Hindlimb muscle (tissue), 1 donor: Measurements from ENCODE around the gene MRPL2. TPM values are rescaled to one million over a fixed set of nuclear protein-coding genes. Genes with fewer than 3 reads are reported as not detected.
"Not testable (repeated sequence)": the region's sequence is repeated elsewhere in the genome, so short reads cannot be mapped to it uniquely, and the experiment has no call there.

Source experiments
- DNase-seq: peaks from one replicate; pipeline ENCODE4 v3.0.0-alpha.2; 2013
- polyA plus RNA-seq: library from polyadenylated mRNA; unstranded; fragments of 120-200 nt; gene quantifications from one replicate; pipeline ENCODE4 v1.2.1, GENCODE V29; 2013; ENCODE audit not compliant: insufficient read length

Gene MRPL2
- polyA plus RNA-seq, 1 donor, result 45.6 TPM

- no peak for DNase-seq
Observed at GRCh38 chr6:43052225-43052841, 6.9 kb downstream of the MRPL2 start.

DNA sequence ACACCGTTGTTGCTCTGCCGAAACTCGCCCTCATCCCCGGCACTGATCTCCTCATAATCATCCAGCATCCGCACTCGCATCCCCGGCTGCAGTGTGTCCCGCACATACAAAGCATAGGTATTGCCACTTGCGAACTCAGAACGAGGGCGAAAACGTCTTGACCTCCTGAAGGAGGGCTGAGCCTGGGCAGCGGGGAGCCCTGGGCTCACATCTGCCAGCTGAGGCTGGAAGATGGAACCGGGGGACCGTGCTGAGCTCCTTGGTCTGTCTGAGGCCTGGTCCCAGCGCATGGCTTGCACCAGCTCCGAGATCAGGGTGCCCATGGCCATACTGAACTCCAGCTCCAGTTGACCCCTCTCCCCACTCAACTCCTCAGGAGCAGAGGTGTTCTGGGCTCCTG is 8.3 kb downstream of the MRPL2 start:
- DNase-seq, result no peak

GRCh38 chr6:43047998-43048397 is 11.2 kb downstream of the MRPL2 start:
- no peak for DNase-seq

GRCh38 chr6:43045371-43045930 is 13.8 kb downstream of the MRPL2 start:
- no peak for DNase-seq

- no peak for DNase-seq
Observed at GRCh38 chr6:43043310-43043709, 15.9 kb downstream of the MRPL2 start.

DNA sequence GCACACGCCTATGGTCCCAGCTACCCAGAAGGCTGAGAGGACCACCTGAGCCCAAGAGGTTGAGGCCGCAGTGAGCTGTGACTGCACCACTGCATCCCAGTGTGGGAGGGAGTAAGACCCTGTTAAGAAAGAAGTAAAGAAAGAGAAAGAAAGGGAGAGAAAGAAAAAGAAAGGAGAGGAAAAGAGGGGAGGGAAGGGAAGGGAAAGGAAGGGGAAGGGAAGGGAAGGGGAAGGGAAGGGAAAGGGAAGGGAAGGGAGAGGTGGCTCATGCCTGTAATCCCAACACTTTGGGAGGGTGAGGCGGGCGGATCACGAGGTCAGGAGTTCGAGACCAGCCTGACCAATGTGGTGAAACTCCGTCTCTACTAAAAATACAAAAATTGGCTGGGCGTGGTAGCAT is 17.8 kb downstream of the MRPL2 start:
- not testable (repeated sequence) for DNase-seq

DNA sequence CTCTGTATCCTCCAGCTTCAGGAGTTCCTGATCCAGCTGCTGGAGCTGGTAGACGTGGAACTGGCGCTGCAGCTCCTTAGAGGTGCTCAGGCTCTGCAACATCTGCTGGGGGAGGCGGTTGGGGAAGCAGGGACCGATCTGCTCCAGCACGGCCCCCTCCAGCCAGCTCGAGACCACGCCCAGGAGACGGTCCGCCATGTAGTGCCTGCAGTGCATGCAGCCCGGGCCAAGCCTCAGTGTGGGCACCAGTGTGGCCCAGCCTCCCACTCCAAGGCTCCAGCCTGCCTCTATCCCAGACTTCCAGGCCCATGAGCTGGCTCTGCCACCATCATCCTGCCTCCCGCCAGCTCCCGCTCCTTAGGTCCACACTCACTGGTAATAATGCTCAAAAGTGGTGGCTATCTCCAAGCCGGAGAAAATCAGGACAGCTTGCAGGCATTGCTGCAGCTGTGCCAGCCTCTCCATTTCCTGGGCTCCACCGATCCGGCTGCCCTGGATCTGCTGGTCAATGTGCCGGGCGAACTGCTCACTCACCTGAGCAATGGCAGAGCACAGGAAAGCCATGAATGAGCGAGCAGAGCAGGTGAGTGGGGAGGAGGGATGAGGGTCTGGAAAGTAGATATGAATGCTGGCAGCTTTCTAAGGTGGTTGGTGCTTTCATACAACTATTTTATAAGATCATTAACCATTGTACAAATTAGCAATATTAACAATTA is 18.5 kb downstream of the MRPL2 start:
- no peak for DNase-seq

DNA sequence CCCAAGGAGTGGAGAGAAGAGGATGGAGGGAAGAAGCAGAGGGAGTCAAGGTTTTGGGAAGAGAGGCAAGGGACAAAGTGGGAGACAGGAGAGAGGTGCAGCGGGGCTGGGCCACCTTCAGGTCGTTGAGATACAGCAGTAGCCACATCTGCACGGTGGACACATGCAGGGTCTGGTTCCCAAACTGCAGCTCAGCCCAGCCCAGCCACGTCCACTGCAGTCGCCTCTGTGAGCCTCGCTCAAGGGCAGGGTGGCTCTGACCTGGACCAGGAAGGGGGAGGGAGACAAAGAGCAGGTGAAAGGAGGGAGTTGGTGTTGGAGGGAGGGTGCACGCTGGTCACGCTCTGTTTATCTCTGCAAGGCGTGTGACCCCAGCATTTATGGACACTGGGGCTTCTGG is 20.5 kb downstream of the MRPL2 start:
- no peak for DNase-seq

GRCh38 chr6:43037706-43038105 is 21.5 kb downstream of the MRPL2 start:
- no peak for DNase-seq

- no peak for DNase-seq
Observed at GRCh38 chr6:43037197-43037596, 22.0 kb downstream of the MRPL2 start.

- no peak for DNase-seq
Observed at GRCh38 chr6:43036712-43037111, 22.5 kb downstream of the MRPL2 start.

DNA sequence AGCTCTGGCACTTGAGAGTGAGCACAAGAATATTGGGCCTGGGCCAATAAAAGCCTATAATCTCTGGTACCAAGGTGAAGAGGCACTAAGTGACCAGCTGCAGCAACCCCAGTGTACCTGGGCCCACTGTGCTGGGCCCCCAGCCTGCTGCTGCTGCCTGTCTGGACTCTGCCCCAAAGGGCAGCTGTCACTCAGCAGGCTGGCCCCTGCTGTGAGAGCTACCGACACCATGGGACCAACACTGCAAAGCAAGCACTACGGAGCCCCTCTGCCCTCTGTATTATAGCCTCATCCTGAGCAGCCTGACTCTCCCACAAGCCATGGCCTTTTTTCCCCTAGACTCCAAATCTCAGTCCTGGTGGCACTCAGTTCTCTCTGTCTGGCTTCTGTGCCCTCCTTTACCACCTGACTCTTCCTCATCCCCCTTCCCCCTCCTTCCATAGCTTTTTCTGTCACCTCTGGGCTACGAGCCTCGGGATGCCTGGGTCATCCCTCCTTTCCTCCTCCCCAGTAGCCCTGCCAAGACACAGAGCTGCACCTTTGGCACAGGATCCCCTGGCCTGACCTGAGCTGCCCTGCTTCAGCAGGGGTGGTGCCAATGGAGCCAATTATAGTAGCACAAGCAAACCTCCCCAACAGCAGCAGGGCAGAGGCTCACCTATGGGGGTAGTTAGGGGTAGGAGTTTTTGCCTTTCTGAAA is 23.6 kb downstream of the MRPL2 start:
- DNase-seq, result no peak

GRCh38 chr6:43034190-43034525 is 25.1 kb downstream of the MRPL2 start:
- no peak for DNase-seq

DNA sequence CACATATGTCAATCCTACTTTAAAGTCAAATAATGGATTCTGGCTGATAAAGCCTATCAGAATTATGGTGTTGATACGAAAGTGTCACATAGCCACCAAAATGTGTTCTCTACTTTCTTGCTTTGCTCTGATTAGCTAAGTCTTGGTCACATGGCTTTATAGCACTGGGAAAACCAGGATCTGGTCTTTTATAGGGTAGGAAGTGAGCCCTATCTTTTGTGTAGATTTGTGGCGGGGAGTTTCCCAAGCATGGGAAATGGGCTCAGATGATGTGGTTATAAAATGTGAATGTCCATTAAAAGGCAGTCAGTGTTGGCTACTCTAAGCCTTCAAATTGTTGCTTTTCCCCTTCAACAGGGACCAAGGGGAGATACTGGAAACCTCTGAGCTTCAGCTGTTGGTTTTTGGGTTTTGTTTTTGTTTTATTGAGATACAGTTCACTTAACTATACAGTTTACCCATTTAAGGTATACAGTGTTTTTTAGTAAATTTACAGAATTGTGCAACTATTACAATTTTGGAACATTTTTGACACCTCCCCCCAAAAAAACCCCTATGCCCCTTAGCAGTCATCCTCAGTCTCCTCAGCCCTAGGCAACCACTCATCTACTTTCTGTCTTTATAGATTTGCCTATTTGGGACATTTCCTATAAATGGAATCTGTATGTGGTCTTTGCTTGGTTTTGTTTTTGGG is 25.6 kb downstream of the MRPL2 start:
- DNase-seq, result no peak

DNA sequence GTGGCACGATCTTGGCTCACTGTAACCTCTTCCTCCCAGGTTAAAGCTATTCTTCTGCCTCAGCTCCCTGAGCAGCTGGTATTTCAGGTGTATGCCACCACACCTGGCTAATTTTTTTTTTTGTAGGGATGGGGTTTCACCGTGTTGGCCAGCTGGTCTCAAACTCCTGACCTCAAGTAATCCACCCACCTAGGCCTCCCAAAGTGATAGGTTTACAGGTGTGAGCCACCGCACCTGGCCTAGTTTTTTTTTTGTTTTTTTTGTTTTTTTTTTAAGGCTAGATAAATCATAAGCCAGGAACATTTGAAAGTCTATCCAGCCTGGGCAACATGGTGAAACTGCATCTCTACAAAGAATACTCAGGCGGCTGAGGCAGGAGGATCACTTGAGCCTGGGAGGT is 26.9 kb downstream of the MRPL2 start:
- no peak for DNase-seq

DNA sequence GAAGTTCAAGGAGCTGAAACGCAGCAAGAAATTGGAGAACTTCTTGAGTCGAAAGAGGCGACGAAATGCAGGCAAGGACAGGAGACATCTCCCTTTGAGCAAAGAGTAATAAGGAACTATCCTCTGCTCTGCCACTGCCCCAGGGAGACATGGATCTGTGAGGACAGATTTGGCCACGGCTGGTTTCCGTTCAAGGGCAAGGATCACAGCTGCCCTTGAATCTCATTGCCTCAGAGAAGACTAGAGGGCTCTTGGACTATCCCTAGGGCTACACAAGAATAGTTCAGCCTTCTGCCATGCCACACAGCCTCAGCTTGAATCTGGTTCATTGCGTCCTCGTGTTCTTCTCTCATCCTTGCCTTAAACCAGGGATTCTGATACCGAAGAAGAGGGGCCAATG is 30.1 kb downstream of the MRPL2 start:
- DNase-seq, result no peak

- no peak for DNase-seq
Observed at GRCh38 chr6:43026365-43026764, 32.9 kb downstream of the MRPL2 start.

- DNase-seq, result no peak
Observed at GRCh38 chr6:43024436-43024835, 34.8 kb downstream of the MRPL2 start.

DNA sequence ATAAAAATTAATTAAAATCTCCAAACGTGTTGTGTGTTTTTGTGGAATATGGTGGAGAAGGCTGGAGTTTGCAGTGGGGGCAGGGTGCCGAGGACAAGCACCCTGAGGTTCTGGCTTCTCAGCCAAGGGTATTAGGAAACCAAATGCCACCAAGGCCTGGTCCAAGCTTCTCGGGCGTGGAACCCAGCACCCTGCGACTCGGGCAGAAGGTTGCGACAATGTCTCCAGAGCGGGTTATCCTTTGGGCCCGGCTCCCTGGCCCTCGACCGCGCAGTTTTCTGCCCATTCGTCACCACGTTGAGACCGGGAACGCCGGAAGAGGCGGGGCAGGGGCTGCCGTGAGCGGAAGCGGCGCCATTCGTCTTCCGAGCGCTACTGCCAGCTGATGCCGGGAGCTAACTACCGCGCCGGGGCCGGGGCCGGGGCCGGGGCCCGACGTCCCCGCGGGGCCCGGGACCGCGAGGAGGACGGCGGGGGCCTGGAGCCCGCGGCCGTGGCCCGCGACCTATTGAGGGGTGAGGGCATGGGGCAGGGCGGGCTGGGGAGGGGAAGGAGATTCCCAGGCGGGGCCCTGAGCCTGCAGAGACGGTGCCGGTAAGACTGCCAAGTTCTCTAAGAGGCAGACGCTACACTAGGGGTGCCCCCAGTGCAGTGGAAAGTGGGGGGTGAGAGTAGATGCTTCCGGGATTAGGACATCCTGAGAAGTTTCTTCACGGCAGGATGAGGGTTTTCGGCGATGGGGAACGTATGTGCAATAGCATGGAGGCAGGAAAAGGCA is 37.8 kb downstream of the MRPL2 start, which contains the start of gene RRP36:
Gene RRP36 (plus strand): TSS at position 354 of the 778 bp plus-strand sequence. CDS start 32 bp downstream, at position 386.
- peak; percentile 76 for DNase-seq

DNA sequence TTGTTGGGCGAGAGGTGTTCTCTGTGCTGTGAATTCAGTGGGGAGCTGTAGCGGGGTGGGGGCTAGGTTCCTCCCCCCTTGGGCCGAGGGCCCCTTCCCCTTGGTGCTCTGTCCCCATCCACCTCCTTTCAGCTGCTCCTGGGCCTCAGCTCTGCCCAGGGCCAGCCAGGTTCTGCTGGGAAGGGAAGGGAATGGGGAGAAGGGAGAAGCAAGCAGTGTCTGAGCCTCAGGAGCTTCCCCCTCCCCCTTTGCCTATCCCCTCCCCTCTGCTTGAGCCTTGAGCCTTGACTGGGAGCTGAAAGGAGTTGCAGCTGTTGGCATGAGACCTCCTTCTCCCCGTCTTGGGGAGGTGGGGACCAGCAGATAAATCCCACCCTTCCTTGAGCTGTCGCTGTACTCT is 38.4 kb downstream of the MRPL2 start:
- DNase-seq, result no peak

- DNase-seq, result no peak
Observed at GRCh38 chr6:43020052-43020705, 39.1 kb downstream of the MRPL2 start.

DNA sequence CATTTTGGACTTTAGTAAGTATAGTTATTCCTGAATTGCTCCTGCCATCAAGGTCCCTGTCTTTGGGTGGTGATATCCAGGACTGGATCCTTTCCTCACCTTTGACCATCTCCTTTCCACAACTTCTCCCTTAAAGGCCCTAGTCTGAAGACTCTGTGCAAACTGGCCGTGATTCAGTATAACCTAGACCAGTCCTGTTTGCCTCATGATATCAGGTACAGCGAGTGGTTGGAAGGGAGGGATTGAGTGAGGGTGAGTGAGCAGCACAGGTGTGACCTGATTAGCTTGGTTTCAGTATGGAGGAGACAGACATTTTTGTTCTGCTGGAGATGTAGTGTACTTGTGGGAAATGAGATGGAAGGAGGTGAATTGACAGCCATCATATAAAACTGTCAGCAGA is 40.1 kb downstream of the MRPL2 start:
- no peak for DNase-seq
